T-helper 2 cell treated with Interferon-gamma antibody and Interleukin-4, amounts not matched to agents 100 ng/mL and 5 ng/mL, for 36 hours (primary cell): ENCODE data around the gene ZC3H11A. TPM values are rescaled to one million over a fixed set of nuclear protein-coding genes. Genes with fewer than 3 reads are reported as not detected.

Experiments
- intact Hi-C: fragments of 100-400 bp; cut with micrococcal nuclease; formaldehyde crosslinking; loops from one replicate; pipeline ENCODE4 v1.15.1; 2023
- total RNA-seq: library from RNA; stranded (reverse); gene quantifications from 2 replicates; pipeline ENCODE4 v1.2.3, GENCODE V29; 2022

The ZC3H11A gene
- total RNA-seq, 1 donor from 2014 or later = 76.3 TPM

DNA sequence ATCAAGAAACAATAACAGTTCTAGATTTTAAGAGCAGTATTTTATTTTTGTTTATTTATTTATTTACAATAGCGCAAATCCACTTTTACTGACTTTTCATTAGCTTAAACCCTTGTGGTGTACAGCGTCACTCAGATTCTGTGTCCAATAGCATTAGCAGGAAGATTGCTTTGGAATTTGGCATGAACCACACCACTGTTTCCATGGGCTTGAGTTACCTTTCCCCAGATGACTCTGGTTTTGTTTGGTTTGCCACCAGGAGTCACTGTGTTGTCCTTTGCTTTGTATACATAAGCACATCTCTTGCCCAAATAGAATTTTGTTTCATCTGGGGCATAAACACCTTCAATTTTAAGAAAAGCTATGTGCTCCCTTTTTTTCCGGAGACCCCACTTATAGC lies 40.1 kb downstream of the ZC3H11A start:
- intact Hi-C loops = no loop called here

DNA sequence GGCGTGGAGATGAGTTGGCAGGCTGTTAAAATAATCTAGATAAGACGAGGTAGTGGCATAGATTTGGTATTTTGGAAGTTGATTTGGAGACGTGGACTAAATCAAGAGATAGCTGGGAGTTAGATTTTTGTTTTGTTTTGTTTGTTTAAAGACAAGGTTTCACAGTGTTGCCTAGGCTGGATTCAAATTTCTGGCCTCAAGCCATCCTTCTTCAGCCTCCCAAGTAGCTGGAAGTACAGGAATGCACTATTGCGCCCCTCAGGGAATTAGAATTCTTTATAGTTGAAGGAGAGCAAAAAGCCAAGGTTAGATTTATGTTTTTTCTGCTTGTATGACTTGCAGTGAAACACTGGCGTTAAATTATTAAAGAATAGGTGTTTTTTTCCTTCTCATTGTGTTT lies 43.7 kb downstream of the ZC3H11A start:
- intact Hi-C loops = no loop called here

GRCh38 chr1:203840208-203840808 lies 44.9 kb downstream of the ZC3H11A start:
- intact Hi-C loops = no loop called here

DNA sequence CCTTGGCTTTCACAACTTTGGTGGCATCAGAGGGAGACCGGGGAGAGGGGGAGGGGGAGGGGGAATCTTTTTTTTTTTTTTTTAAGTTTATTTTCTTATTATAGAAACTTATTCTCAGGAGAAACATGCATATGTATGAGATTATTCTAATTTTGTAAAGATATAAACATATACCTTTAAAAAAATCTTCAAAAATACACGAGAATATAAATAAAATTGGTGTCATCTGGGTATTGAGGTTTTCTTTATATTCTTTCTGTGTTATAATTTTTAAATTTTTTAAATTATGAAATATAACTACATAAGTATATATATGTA lies 47.1 kb downstream of the ZC3H11A start:
- intact Hi-C loops = no loop called here

- intact Hi-C loops = no loop called here
Measured at GRCh38 chr1:203843435-203843834, 48.0 kb downstream of the ZC3H11A start.

Other genes starting within 250 kb of the ZC3H11A start
- gene ATP2B4, start 168.8 kb upstream of the ZC3H11A start, total RNA-seq = 90.0 and 95.6 TPM in 2 replicates
- gene LAX1, start 30.4 kb upstream of the ZC3H11A start, total RNA-seq = 12.7 and 13.8 TPM in 2 replicates
- gene ZBED6, start within 50 bp of the ZC3H11A start, total RNA-seq = 20.5 and 20.7 TPM in 2 replicates
- 177 and 179 TPM in 2 replicates for gene SNRPE, start 66.0 kb downstream of the ZC3H11A start, total RNA-seq